GM12874 (cell line): ENCODE measurements around the gene OLR1.

ENCODE experiments used
- TF ChIP-seq, protein P1 (sequence below): IDR thresholded peaks from 2 replicates; pipeline ENCODE4 v1.5.1; 2011; ENCODE audit warnings: low read depth, mild to moderate bottlenecking, control low read depth, low read length, moderate library complexity; ENCODE audit not compliant: insufficient read depth

OLR1 gene

DNA sequence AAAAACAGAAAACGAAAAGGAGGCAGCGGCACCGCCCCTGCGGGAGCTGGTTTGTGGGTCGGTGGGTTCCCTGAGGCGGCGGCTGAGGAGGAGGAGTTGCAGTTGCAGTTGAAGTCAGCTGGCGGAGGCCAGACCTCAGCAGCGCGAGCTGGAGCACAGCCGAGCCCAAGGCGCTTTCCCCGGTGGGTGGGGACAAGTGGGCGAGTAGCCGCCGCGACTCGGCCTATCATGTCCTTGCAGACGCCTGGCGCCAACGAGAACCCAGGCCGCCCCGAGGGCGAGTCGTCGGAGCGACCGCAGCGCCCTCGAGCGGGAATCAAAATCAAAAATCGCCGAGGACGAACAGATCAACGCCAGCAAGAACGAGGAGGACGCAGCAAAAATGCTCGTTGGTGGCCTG lies 60.5 kb downstream of the OLR1 start:
- TF ChIP-seq, protein P1, sequence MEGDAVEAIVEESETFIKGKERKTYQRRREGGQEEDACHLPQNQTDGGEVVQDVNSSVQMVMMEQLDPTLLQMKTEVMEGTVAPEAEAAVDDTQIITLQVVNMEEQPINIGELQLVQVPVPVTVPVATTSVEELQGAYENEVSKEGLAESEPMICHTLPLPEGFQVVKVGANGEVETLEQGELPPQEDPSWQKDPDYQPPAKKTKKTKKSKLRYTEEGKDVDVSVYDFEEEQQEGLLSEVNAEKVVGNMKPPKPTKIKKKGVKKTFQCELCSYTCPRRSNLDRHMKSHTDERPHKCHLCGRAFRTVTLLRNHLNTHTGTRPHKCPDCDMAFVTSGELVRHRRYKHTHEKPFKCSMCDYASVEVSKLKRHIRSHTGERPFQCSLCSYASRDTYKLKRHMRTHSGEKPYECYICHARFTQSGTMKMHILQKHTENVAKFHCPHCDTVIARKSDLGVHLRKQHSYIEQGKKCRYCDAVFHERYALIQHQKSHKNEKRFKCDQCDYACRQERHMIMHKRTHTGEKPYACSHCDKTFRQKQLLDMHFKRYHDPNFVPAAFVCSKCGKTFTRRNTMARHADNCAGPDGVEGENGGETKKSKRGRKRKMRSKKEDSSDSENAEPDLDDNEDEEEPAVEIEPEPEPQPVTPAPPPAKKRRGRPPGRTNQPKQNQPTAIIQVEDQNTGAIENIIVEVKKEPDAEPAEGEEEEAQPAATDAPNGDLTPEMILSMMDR, result no peak

DNA sequence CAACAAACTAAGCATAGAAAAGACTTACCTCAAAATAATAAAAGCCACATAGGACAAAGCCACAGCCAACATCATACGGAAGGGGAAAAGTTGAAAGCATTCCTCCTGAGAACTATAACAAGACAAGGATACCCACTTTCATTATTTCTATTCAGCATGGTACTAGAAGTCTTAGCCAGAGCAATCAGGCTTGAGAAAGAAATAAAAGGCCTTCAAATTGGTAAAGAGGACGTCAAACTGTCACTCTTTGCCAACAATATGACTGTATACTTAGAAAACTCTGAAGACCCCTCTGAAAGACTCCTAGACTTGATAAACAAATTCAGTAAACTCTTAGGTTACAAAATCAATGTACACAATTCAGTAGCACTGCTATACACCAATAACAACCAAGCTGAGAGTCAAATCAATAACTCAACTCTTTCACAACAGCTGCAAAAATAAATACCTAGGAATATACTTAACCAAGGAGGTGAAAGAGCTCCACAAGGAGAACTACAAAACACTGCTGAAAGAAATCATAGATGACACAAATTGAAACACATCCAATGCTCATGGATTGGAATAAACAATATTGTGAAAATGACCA lies 61.6 kb downstream of the OLR1 start:
- TF ChIP-seq, protein P1, result no peak
